ENCODE results near the gene GON4L.
A peak's percentile ranks its signal among the peaks of the same experiment; 100 is the strongest.
"Not testable (repeated sequence)": the region's sequence is repeated elsewhere in the genome, so short reads cannot be mapped to it uniquely, and the experiment has no call there.

Gene GON4L

GRCh38 chr1:155827450-155827849 lies 29.6 kb downstream of the GON4L start:
- DNase-seq (ENCODE audit: low read depth, low spot score), result no peak

GRCh38 chr1:155816351-155816750 lies 40.7 kb downstream of the GON4L start:
- DNase-seq (ENCODE audit: low read depth, low spot score), result no peak

GRCh38 chr1:155813672-155814071 lies 43.3 kb downstream of the GON4L start:
- no peak for DNase-seq (ENCODE audit: low read depth, low spot score)

GRCh38 chr1:155812878-155813277 lies 44.1 kb downstream of the GON4L start:
- no peak for DNase-seq (ENCODE audit: low read depth, low spot score)

- DNase-seq (ENCODE audit: low read depth, low spot score), result no peak
Observed at GRCh38 chr1:155809088-155809487, 47.9 kb downstream of the GON4L start.

- peak; percentile 17 for DNase-seq (ENCODE audit: low read depth, low spot score)
Observed at GRCh38 chr1:155801149-155801548, 55.9 kb downstream of the GON4L start.

GRCh38 chr1:155795618-155796017 lies 61.4 kb downstream of the GON4L start:
- DNase-seq (ENCODE audit: low read depth, low spot score), result not testable (repeated sequence)

GRCh38 chr1:155794605-155795245 lies 62.3 kb downstream of the GON4L start:
- no peak for DNase-seq (ENCODE audit: low read depth, low spot score)

GRCh38 chr1:155793213-155793612 lies 63.8 kb downstream of the GON4L start:
- DNase-seq (ENCODE audit: low read depth, low spot score), result no peak

GRCh38 chr1:155777582-155777981 lies 79.4 kb downstream of the GON4L start:
- DNase-seq (ENCODE audit: low read depth, low spot score), result no peak

GRCh38 chr1:155776414-155776813 lies 80.6 kb downstream of the GON4L start:
- no peak for DNase-seq (ENCODE audit: low read depth, low spot score)

- no peak for DNase-seq (ENCODE audit: low read depth, low spot score)
Observed at GRCh38 chr1:155773221-155773620, 83.8 kb downstream of the GON4L start.

GRCh38 chr1:155769257-155769656 lies 87.8 kb downstream of the GON4L start:
- DNase-seq (ENCODE audit: low read depth, low spot score), result no peak

- DNase-seq (ENCODE audit: low read depth, low spot score), result not testable (repeated sequence)
Observed at GRCh38 chr1:155767399-155767989, 89.5 kb downstream of the GON4L start.

- not testable (repeated sequence) for DNase-seq (ENCODE audit: low read depth, low spot score)
Observed at GRCh38 chr1:155763989-155764388, 93.0 kb downstream of the GON4L start.

GRCh38 chr1:155763090-155763815 lies 93.8 kb downstream of the GON4L start:
- DNase-seq (ENCODE audit: low read depth, low spot score), result peak; percentile 89

- no peak for DNase-seq (ENCODE audit: low read depth, low spot score)
Observed at GRCh38 chr1:155761736-155762405, 95.1 kb downstream of the GON4L start.

- DNase-seq (ENCODE audit: low read depth, low spot score), result no peak
Observed at GRCh38 chr1:155760751-155761475, 96.1 kb downstream of the GON4L start.

GRCh38 chr1:155759966-155760630 lies 96.9 kb downstream of the GON4L start:
- peak; percentile 11 for DNase-seq (ENCODE audit: low read depth, low spot score)

GRCh38 chr1:155759017-155759416 lies 98.0 kb downstream of the GON4L start:
- not testable (repeated sequence) for DNase-seq (ENCODE audit: low read depth, low spot score)

GRCh38 chr1:155748141-155748540 lies 108.9 kb downstream of the GON4L start:
- not testable (repeated sequence) for DNase-seq (ENCODE audit: low read depth, low spot score)
